ENCODE results near the gene GABRA4. TPM values are rescaled to one million over a fixed set of nuclear protein-coding genes. Genes with fewer than 3 reads are reported as not detected.

GABRA4 gene
- total and polyA plus RNA-seq, 2 donors (not counting 1 experiment from before 2014, with no cell fraction given): not detected

DNA sequence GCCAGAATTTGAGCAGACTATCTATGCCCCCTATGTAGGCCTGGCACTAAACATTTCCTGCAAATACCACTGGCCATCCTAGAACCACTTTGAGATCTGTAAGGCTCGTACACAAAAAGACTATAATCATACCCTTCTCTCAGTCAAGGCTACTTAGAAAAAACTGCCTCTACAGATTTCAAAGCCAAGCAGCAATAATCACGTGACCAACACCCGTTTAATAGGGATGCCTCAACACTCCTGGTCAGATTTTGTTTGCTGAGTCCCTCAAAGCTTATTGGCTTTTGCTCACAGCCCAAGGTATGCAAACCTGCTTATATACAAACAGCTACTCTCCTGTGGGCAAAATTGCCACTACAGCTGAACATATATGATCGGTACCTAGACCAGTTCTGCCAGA lies 85.2 kb downstream of the GABRA4 start:
- no peaks in the 10 kb centered on the region for H3K9me3 Mint-ChIP-seq (ENCODE audit: insufficient read depth)
- POLR2A ChIA-PET: no interaction called here
- CTCF ChIA-PET: no interaction called here
- H3K4me1 ChIP-seq (ENCODE audit: control insufficient read depth in 2 of 2, insufficient read depth in 2 of 2, low read length in 2 of 2): no peaks in the 10 kb centered on the region
- intact Hi-C loops (cut with micrococcal nuclease): no loop called here
- no peak overlapping the region for H2AFZ ChIP-seq (ENCODE audit: insufficient read depth, low read depth, low read length, poor library complexity, severe bottlenecking)
- ATAC-seq (ENCODE audit: low read depth) (no peak), DNase-seq (no peak)
- no peaks in the 10 kb centered on the region for H3K27me3 ChIP-seq (replicated peaks in 1 of 4; ENCODE audit: control extremely low read depth in 1 of 4, control insufficient read depth in 3 of 4, insufficient read depth in 4 of 4, low read length in 3 of 4)
- H3K9ac ChIP-seq (ENCODE audit: low read length): no peak overlapping the region
- no peak overlapping the region for H3K27ac Mint-ChIP-seq
- no peak overlapping the region for H3K27ac ChIP-seq (ENCODE audit: low read length in 2 of 2)
- WGBS (ENCODE audit: insufficient coverage): 89% methylated on average over 4 of the region's 4 CpGs
- no peaks in the 10 kb centered on the region for H3K27me3 Mint-ChIP-seq
- TF ChIP-seq, protein P1, sequence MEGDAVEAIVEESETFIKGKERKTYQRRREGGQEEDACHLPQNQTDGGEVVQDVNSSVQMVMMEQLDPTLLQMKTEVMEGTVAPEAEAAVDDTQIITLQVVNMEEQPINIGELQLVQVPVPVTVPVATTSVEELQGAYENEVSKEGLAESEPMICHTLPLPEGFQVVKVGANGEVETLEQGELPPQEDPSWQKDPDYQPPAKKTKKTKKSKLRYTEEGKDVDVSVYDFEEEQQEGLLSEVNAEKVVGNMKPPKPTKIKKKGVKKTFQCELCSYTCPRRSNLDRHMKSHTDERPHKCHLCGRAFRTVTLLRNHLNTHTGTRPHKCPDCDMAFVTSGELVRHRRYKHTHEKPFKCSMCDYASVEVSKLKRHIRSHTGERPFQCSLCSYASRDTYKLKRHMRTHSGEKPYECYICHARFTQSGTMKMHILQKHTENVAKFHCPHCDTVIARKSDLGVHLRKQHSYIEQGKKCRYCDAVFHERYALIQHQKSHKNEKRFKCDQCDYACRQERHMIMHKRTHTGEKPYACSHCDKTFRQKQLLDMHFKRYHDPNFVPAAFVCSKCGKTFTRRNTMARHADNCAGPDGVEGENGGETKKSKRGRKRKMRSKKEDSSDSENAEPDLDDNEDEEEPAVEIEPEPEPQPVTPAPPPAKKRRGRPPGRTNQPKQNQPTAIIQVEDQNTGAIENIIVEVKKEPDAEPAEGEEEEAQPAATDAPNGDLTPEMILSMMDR (IDR thresholded peaks at IDR 0.05): no peak
- TF ChIP-seq EZH2 (IDR thresholded peaks at IDR 0.05; ENCODE audit: borderline replicate concordance, insufficient read depth, low read depth, low read length, poor library complexity, severe bottlenecking): no peak
- H3K36me3 ChIP-seq (replicated peaks in 1 of 2; ENCODE audit: control extremely low read depth in 1 of 2, control insufficient read depth in 1 of 2, extremely low read depth in 1 of 2, insufficient read depth in 2 of 2, low read length in 1 of 2): no peaks in the 10 kb centered on the region
- no peak overlapping the region for H3K4me3 Mint-ChIP-seq
- H4K20me1 ChIP-seq (ENCODE audit: control insufficient read depth, insufficient read depth, low read length, poor library complexity, severe bottlenecking): no peaks in the 10 kb centered on the region
- H3K4me1 Mint-ChIP-seq: no peaks in the 10 kb centered on the region
- H3K9me3 ChIP-seq (ENCODE audit: control extremely low read depth in 1 of 3, control insufficient read depth in 2 of 3, insufficient read depth in 1 of 3, low read length in 2 of 3): peaks cover 0 to 4% (median 0%) of the 10 kb centered on the region in 3 donors
- no peak overlapping the region for H3K4me3 ChIP-seq (ENCODE audit: control extremely low read depth in 1 of 5, extremely low read depth in 1 of 5, insufficient read depth in 1 of 5, low read depth in 2 of 5, low read length in 4 of 5)
- no peaks in the 10 kb centered on the region for H3K79me2 ChIP-seq (ENCODE audit: control insufficient read depth, insufficient read depth, low read length)
- H3K4me2 ChIP-seq (replicated peaks; ENCODE audit: low read depth, low read length, poor library complexity, severe bottlenecking): no peak overlapping the region

DNA sequence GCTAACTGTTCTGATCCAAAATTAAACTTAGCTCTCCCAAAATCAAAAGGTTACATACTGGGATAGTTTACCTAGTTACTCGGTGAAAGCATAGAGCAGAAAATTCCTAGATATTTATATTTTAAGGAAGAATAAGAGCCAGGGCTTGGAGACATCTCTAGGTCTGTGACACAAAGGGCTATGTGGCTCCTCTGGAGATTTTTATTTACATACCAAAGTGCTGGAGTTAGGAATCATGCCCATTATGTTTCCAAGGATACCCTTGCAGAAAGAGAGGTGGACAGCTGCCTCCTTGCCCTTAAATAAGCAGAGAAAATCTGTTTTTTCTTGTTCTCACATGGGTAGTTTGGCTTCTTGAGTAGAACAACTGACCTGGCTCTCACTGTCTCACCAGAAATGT lies 93.3 kb downstream of the GABRA4 start:
- no peaks in the 10 kb centered on the region for H3K4me1 ChIP-seq (ENCODE audit: control insufficient read depth in 2 of 2, insufficient read depth in 2 of 2, low read length in 2 of 2)
- ChIA-PET CTCF (no interaction called here), POLR2A (no interaction called here)
- Mint-ChIP-seq H3K4me3 (no peak overlapping the region), H3K27me3 (no peaks in the 10 kb centered on the region), H3K9me3 (ENCODE audit: insufficient read depth) (no peaks in the 10 kb centered on the region), H3K4me1 (no peaks in the 10 kb centered on the region), H3K27ac (no peak overlapping the region)
- H4K20me1 ChIP-seq (ENCODE audit: control insufficient read depth, insufficient read depth, low read length, poor library complexity, severe bottlenecking): no peaks in the 10 kb centered on the region
- H3K9me3 ChIP-seq (ENCODE audit: control extremely low read depth in 1 of 3, control insufficient read depth in 2 of 3, insufficient read depth in 1 of 3, low read length in 2 of 3): no peaks in the 10 kb centered on the region
- H3K4me2 ChIP-seq (replicated peaks; ENCODE audit: low read depth, low read length, poor library complexity, severe bottlenecking): no peak overlapping the region
- H2AFZ ChIP-seq (ENCODE audit: insufficient read depth, low read depth, low read length, poor library complexity, severe bottlenecking): no peak overlapping the region
- WGBS (ENCODE audit: insufficient coverage): no CpG with 5 or more reads among the region's 1 CpG
- no peak for DNase-seq
- H3K79me2 ChIP-seq (ENCODE audit: control insufficient read depth, insufficient read depth, low read length): no peaks in the 10 kb centered on the region
- no peak overlapping the region for H3K27ac ChIP-seq (ENCODE audit: low read length in 2 of 2)
- H3K27me3 ChIP-seq (replicated peaks in 1 of 4; ENCODE audit: control extremely low read depth in 1 of 4, control insufficient read depth in 3 of 4, insufficient read depth in 4 of 4, low read length in 3 of 4): no peaks in the 10 kb centered on the region
- no peak for ATAC-seq (ENCODE audit: low read depth)
- no peak for TF ChIP-seq EZH2 (IDR thresholded peaks at IDR 0.05; ENCODE audit: borderline replicate concordance, insufficient read depth, low read depth, low read length, poor library complexity, severe bottlenecking)
- TF ChIP-seq, protein P1 (IDR thresholded peaks at IDR 0.05): no peak
- no peak overlapping the region for H3K4me3 ChIP-seq (ENCODE audit: control extremely low read depth in 1 of 5, extremely low read depth in 1 of 5, insufficient read depth in 1 of 5, low read depth in 2 of 5, low read length in 4 of 5)
- intact Hi-C loops (cut with micrococcal nuclease): no loop called here
- no peaks in the 10 kb centered on the region for H3K36me3 ChIP-seq (replicated peaks in 1 of 2; ENCODE audit: control extremely low read depth in 1 of 2, control insufficient read depth in 1 of 2, extremely low read depth in 1 of 2, insufficient read depth in 2 of 2, low read length in 1 of 2)
- H3K9ac ChIP-seq (ENCODE audit: low read length): no peak overlapping the region
